GM10266 (cell line): ENCODE data around the gene SUCLG2.

Experiments
- DNase-seq: peaks from one replicate; pipeline ENCODE4 v3.0.0; 2012; ENCODE audit errors: extremely low spot score
- CTCF ChIP-seq: IDR thresholded peaks from 2 replicates; pipeline ENCODE4 v1.5.1; 2012; ENCODE audit warnings: mild to moderate bottlenecking, low read depth; ENCODE audit not compliant: control insufficient read depth, insufficient read depth; ENCODE audit errors: missing control alignments

SUCLG2 gene

DNA sequence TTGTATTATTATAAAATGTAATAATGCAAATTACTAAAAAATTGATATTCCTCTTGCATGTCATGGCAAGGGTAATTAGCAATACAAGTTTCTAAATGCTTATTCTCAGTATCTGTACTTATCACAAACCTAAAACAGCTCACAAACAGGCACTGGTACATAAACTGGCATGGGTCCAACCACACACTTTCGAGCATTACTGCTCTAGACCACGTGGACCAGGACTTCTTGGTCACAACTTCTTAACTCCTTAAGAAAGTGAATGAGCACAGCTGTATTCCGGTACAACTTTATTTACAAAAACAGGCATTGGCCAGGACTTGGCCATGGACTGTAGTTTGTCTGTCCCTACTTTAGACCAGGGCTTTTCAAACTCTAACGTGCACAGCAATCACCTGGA, 173.3 kb downstream of the SUCLG2 start:
- TF ChIP-seq CTCF: no peak
- DNase-seq: no peak

DNA sequence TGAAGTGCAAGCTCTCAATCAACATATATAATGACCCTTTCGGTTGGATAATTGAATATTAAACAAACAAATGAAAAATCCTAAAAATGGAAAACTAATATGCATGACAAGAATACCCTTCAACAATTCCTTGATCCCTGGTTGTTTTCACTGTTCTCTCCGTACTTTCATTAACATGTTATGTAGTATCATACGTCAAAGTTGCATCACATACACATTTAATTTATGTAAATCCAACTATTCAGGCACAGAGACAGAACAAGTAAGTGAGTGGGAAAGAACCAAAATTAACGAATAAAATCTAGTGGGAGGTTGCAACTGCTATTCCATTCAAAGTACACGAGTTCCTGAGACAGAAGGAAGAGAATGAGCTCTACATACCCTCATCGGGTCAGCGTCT, 176.0 kb downstream of the SUCLG2 start:
- TF ChIP-seq CTCF: no peak

DNA sequence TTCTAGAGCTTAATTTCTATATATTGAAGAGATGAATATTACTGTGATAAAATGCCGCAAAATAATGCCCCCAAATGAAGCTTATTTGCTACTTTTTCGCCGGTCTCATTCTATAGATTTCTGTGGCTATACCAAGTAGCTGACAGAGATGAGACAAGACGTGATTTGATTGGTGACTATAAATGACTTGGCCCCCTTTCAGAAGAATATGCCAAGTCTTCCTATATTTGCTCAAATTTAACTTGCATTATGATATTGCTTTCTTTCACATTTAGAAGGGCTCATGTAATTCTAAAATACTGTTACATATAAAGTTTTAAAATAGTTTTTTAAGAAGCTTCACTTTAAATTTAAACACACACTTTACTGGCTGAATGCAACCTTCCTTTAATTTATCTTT, 180.1 kb downstream of the SUCLG2 start:
- TF ChIP-seq CTCF: no peak
- DNase-seq: no peak

More for the DNA sequence above, 176.0 kb downstream of the SUCLG2 start:
- no peak for DNase-seq

GRCh38 chr3:67472674-67473201, 181.7 kb downstream of the SUCLG2 start:
- TF ChIP-seq CTCF: no peak
- no peak for DNase-seq

- no peak for DNase-seq
- no peak for TF ChIP-seq CTCF
Observed at GRCh38 chr3:67470207-67470606, 184.2 kb downstream of the SUCLG2 start.

DNA sequence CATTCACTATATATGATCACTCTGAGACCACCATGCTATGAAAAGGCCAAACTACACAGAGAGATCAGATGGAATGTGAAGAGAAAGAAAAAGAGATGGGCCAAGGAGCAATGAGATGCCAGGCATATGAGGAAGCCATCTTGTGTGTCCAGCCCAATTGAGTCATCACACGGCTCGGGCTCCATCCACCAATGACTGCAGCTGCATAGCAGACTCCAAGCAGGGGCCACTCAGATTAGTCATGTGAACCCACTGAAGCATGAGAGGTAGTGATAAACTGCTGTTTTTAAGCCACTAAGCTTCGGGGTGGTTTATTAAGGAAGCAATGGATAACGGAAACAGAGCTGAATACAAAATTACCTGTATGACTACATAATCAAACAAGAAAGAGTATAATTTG, 185.9 kb downstream of the SUCLG2 start:
- TF ChIP-seq CTCF: no peak
- no peak for DNase-seq

GRCh38 chr3:67463656-67464055, 190.8 kb downstream of the SUCLG2 start:
- DNase-seq: no peak
- TF ChIP-seq CTCF: no peak
